ENCODE data around the gene SKAP2.

Gene SKAP2

DNA sequence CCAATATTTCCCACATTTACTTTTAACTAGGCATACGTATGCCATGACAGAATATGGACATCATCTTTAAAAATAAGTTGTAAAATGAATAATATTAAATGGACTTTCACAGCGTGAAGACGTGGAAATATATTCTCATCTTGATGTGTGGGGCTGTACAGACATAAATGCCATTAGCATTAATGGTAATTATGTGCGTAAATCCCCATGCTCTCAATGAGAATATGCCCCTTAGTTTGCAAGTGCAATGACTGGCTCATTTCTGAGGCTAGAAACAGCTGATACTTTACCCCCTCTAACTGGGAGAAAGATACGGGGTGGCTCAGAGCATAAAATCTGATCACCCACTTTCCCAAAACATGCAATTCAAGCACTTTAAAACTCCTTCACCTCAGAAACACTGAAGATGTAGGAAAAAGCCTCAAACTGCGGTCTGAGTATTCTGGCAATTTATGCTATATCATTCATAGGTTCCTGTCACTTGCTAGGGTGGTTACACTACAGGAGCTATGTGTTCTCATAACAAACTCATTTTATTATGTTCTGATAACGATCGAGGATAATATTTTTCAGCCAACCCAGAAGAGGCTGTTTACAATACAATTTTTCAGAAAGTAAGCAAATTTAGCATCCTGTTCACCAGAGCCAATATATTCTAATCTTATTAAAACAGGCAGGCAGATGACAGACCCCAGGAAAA, 211.8 kb downstream of the SKAP2 start:
- TF ChIP-seq, protein P1, sequence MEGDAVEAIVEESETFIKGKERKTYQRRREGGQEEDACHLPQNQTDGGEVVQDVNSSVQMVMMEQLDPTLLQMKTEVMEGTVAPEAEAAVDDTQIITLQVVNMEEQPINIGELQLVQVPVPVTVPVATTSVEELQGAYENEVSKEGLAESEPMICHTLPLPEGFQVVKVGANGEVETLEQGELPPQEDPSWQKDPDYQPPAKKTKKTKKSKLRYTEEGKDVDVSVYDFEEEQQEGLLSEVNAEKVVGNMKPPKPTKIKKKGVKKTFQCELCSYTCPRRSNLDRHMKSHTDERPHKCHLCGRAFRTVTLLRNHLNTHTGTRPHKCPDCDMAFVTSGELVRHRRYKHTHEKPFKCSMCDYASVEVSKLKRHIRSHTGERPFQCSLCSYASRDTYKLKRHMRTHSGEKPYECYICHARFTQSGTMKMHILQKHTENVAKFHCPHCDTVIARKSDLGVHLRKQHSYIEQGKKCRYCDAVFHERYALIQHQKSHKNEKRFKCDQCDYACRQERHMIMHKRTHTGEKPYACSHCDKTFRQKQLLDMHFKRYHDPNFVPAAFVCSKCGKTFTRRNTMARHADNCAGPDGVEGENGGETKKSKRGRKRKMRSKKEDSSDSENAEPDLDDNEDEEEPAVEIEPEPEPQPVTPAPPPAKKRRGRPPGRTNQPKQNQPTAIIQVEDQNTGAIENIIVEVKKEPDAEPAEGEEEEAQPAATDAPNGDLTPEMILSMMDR (IDR thresholded peaks at IDR 0.05; ENCODE audit: extremely low read depth, missing control alignments) = no peak
- no peak for DNase-seq (ENCODE audit: low spot score)

DNA sequence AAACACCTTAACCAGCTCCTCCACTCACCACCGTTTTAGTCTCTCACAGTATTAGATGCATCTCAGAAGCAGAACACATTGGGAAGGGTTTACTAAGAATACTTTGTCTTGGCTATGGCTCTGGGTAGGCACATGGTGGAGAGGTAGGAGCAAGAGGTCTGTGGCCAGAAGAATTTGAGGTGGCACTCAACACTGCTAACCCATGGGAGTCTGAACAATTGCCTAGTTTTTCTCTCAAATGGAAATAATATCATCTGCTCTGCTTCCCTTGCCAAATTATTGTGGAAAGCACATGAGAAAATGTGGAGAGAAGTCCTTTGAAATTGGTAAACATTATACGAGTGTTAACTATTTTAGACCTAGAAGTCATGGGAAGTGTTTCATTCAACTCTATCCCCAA, 214.3 kb downstream of the SKAP2 start:
- TF ChIP-seq, protein P1 (IDR thresholded peaks at IDR 0.05; ENCODE audit: extremely low read depth, missing control alignments) = no peak

GRCh38 chr7:26649388-26649787, 215.0 kb downstream of the SKAP2 start:
- TF ChIP-seq, protein P1 (IDR thresholded peaks at IDR 0.05; ENCODE audit: extremely low read depth, missing control alignments) = no peak

More for the DNA sequence above, 214.3 kb downstream of the SKAP2 start:
- no peak for DNase-seq (ENCODE audit: low spot score)

DNA sequence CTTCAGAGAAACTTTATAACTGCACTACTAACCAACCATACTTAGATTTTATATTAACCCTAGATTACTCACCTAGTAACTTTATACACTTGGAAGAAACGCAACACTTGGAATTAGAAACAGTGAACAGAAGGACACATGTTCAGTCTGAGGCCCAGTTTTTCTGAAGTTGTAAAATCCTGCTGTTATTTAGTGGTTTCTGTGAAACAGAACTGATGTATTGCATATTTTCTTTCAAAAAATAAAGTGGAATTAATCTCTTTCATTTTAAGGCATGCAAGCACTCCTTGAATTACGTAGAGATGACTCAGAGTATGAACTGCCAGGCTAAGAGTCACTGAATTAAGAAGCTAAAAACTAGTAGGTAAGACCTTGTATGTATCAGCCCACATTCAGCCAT, 215.8 kb downstream of the SKAP2 start:
- TF ChIP-seq, protein P1 (IDR thresholded peaks at IDR 0.05; ENCODE audit: extremely low read depth, missing control alignments) = no peak
- no peak for DNase-seq (ENCODE audit: low spot score)

More at GRCh38 chr7:26649388-26649787, 215.0 kb downstream of the SKAP2 start:
- DNase-seq (ENCODE audit: low spot score) = no peak

DNA sequence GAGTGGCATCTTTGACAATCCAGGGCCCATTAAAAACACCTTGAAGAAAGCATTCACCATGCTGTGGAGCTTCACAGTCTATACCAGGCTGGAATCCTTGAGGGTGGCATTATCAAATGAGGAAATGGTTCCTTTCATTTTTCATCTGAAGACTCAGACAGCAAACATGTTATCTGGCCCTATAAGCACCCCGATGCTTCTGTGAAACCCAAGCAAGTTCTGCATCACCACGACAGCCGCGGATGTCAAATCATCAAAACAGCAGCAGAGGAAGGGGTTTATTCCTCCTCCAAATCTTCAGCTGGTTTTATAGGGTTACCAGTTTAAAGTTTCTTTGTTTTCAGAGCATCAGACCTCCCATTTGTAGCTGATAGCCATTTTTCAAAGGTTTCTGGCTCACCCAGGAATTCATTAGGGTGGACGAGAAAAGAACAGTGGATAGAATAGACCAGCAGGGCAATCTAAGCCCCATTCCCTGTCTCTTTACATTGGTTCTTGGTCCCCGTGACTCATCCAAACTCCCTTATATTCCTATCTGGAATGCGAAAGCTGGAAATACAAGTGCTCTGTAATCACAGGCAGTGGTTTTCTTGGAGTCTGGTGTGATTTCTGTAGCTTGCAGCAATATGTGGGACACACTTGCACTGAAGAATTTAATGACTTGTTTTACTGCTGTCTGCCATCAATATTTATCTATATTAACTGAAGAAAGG, 217.9 kb downstream of the SKAP2 start:
- TF ChIP-seq, protein P1 (IDR thresholded peaks at IDR 0.05; ENCODE audit: extremely low read depth, missing control alignments) = no peak
- DNase-seq (ENCODE audit: low spot score) = no peak

DNA sequence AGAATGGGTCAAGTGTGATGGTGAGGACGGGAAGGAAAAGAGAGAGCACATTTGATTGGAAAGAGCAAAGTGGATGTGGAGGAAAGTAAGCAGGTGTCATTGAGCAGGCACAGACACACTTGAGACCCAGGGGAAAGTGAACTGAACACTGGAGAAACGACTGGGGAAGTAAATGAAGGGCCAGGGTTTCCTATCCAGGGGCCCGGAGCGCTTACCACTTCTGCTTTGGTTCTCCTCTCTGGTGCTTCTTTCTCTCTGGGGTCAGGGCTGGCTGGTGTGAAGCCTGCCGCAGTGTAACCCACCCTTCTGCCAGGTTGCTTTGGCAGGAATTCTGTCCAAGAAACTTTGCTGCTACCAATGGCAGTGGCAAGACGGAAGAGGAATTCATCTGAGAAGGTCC, 219.3 kb downstream of the SKAP2 start:
- TF ChIP-seq, protein P1 (IDR thresholded peaks at IDR 0.05; ENCODE audit: extremely low read depth, missing control alignments) = no peak
- DNase-seq (ENCODE audit: low spot score) = no peak

GRCh38 chr7:26642416-26642815, 222.0 kb downstream of the SKAP2 start:
- TF ChIP-seq, protein P1 (IDR thresholded peaks at IDR 0.05; ENCODE audit: extremely low read depth, missing control alignments) = no peak
- DNase-seq (ENCODE audit: low spot score) = no peak

Measured in GM20000 (cell line).